H9 (cell line): ENCODE measurements around the gene EIF4E1B. TPM values are rescaled to one million over a fixed set of nuclear protein-coding genes. Genes with fewer than 3 reads are reported as not detected.

Experiments
- DNase-seq: peaks from one replicate; pipeline ENCODE4 v3.0.0-alpha.2; 2017
- H2AFZ ChIP-seq: one replicate; pipeline ENCODE4 v1.6.1; 2013; ENCODE audit warnings: mild to moderate bottlenecking, low read length, control low read depth, moderate library complexity
- H2AK5ac ChIP-seq: 2 replicates; pipeline ENCODE4 v1.6.1; 2013; ENCODE audit warnings: low read length, control low read depth, mixed read lengths; ENCODE audit not compliant: insufficient read length
- H2BK120ac ChIP-seq: one replicate; pipeline ENCODE4 v1.6.1; 2013; ENCODE audit warnings: low read depth, mild to moderate bottlenecking, low read length, control low read depth, inconsistent platforms; ENCODE audit not compliant: poor library complexity, severe bottlenecking
- H2BK12ac ChIP-seq: 2 replicates; pipeline ENCODE4 v1.6.1; 2013; ENCODE audit warnings: low read length, control low read depth, mixed read lengths, low read depth; ENCODE audit not compliant: insufficient read length
- H2BK15ac ChIP-seq: 2 replicates; pipeline ENCODE4 v1.6.1; 2013; ENCODE audit warnings: low read depth, low read length, control low read depth
- H2BK20ac ChIP-seq: one replicate; pipeline ENCODE4 v1.6.1; 2013; ENCODE audit warnings: low read depth, mild to moderate bottlenecking, low read length, control low read depth, inconsistent platforms; ENCODE audit not compliant: poor library complexity, severe bottlenecking
- H2BK5ac ChIP-seq: 2 replicates; pipeline ENCODE4 v1.6.1; 2013; ENCODE audit warnings: low read length, control low read depth, mixed read lengths; ENCODE audit not compliant: insufficient read length
- H3K14ac ChIP-seq: 2 replicates; pipeline ENCODE4 v1.6.1; 2013; ENCODE audit warnings: low read length, control low read depth; ENCODE audit not compliant: insufficient read depth
- H3K18ac ChIP-seq: 2 replicates; pipeline ENCODE4 v1.6.1; 2013; ENCODE audit warnings: low read depth, mild to moderate bottlenecking, mixed read lengths, low read length, control low read depth; ENCODE audit not compliant: insufficient read length
- H3K23ac ChIP-seq: 2 replicates; pipeline ENCODE4 v1.6.1; 2013; ENCODE audit warnings: low read length, control low read depth, mixed read lengths, low read depth; ENCODE audit not compliant: insufficient read length
- H3K23me2 ChIP-seq: 2 replicates; pipeline ENCODE4 v1.6.1; 2013; ENCODE audit warnings: low read depth, mild to moderate bottlenecking, mixed read lengths, low read length, control low read depth; ENCODE audit not compliant: insufficient read length, poor library complexity, severe bottlenecking
- H3K27ac ChIP-seq: 2 replicates; pipeline ENCODE4 v1.5.1; 2013; ENCODE audit warnings: low read length, control low read depth, mixed read lengths, low read depth; ENCODE audit not compliant: insufficient read length
- H3K27me3 ChIP-seq: 2 replicates; pipeline ENCODE4 v1.6.1; 2013; ENCODE audit warnings: low read length, control low read depth, inconsistent platforms; ENCODE audit not compliant: insufficient read depth
- H3K4ac ChIP-seq: 2 replicates; pipeline ENCODE4 v1.6.1; 2013; ENCODE audit warnings: low read depth, mild to moderate bottlenecking, control low read depth, inconsistent platforms, low read length, moderate library complexity
- H3K4me1 ChIP-seq: 2 replicates; pipeline ENCODE4 v1.6.1; 2013; ENCODE audit warnings: low read length, control low read depth, inconsistent platforms; ENCODE audit not compliant: insufficient read depth
- H3K4me2 ChIP-seq: 2 replicates; pipeline ENCODE4 v1.6.1; 2013; ENCODE audit warnings: low read length, control low read depth, mixed read lengths; ENCODE audit not compliant: insufficient read length, insufficient read depth
- H3K56ac ChIP-seq: 2 replicates; pipeline ENCODE4 v1.6.1; 2013; ENCODE audit warnings: low read depth, mild to moderate bottlenecking, mixed read lengths, low read length, control low read depth; ENCODE audit not compliant: insufficient read length
- H3K79me1 ChIP-seq: 2 replicates; pipeline ENCODE4 v1.6.1; 2013; ENCODE audit warnings: low read depth, mild to moderate bottlenecking, moderate library complexity, low read length, control low read depth, inconsistent platforms; ENCODE audit not compliant: insufficient read depth, poor library complexity, severe bottlenecking
- H3K79me2 ChIP-seq: 2 replicates; pipeline ENCODE4 v1.6.1; 2013; ENCODE audit warnings: low read length, control low read depth, inconsistent platforms; ENCODE audit not compliant: insufficient read depth
- H3K9ac ChIP-seq: 2 replicates; pipeline ENCODE4 v1.6.1; 2013; ENCODE audit warnings: low read length, control low read depth, mixed read lengths; ENCODE audit not compliant: insufficient read length; ENCODE audit errors: extremely low read depth
- H3K9me3 ChIP-seq: one replicate; pipeline ENCODE4 v1.6.1; 2013; ENCODE audit warnings: low read depth, low read length, inconsistent platforms; ENCODE audit not compliant: control insufficient read depth
- H3T11ph ChIP-seq: one replicate; pipeline ENCODE4 v1.6.1; 2013; ENCODE audit warnings: mild to moderate bottlenecking, low read length, control low read depth, inconsistent platforms
- H4K20me1 ChIP-seq: one replicate; pipeline ENCODE4 v1.6.1; 2013; ENCODE audit not compliant: control insufficient read depth, insufficient read length, insufficient read depth
- H4K5ac ChIP-seq: 2 replicates; pipeline ENCODE4 v1.6.1; 2013; ENCODE audit warnings: low read depth, mild to moderate bottlenecking, mixed read lengths, low read length, control low read depth; ENCODE audit not compliant: insufficient read length
- H4K8ac ChIP-seq: replicated peaks from 2 replicates; pipeline ENCODE4 v1.6.1; 2013; ENCODE audit warnings: low read length, control low read depth, mixed read lengths, low read depth; ENCODE audit not compliant: insufficient read length
- H4K91ac ChIP-seq: 2 replicates; pipeline ENCODE4 v1.6.1; 2013; ENCODE audit warnings: low read depth, mild to moderate bottlenecking, moderate library complexity, mixed read lengths, low read length, control low read depth; ENCODE audit not compliant: insufficient read length
- H3K27ac Mint-ChIP-seq, 3 experiments: 2 replicates in 2 of 3; 3 replicates in 1 of 3; pipeline ENCODE4 v1.8.0; 2020 to 2021; ENCODE audit warnings: mixed read lengths in 3 of 3, mild to moderate bottlenecking in 1 of 3, moderate library complexity in 1 of 3
- H3K27me3 Mint-ChIP-seq: 2 replicates; pipeline ENCODE4 v1.8.0; 2021; ENCODE audit warnings: low read depth, mild to moderate bottlenecking, moderate library complexity, mixed read lengths
- H3K36me3 Mint-ChIP-seq, 3 experiments: 2 replicates in 2 of 3; 3 replicates in 1 of 3; pipeline ENCODE4 v1.8.0; 2020 to 2021; ENCODE audit warnings: low read depth in 3 of 3, mixed read lengths in 3 of 3; ENCODE audit not compliant: insufficient read depth in 1 of 3
- H3K4me1 Mint-ChIP-seq, 2 experiments: 2 replicates each; pipeline ENCODE4 v1.8.0; 2020; ENCODE audit warnings: mixed read lengths in 2 of 2
- H3K4me3 Mint-ChIP-seq, 2 experiments: 2 replicates in 1 of 2; 3 replicates in 1 of 2; pipeline ENCODE4 v1.8.0; 2020 to 2021; ENCODE audit warnings: mild to moderate bottlenecking in 2 of 2, mixed read lengths in 2 of 2, moderate library complexity in 1 of 2
- H3K9me3 Mint-ChIP-seq, 2 experiments: 2 replicates in 1 of 2; 3 replicates in 1 of 2; pipeline ENCODE4 v1.8.0; 2020; ENCODE audit warnings: mild to moderate bottlenecking in 2 of 2, mixed read lengths in 2 of 2, moderate library complexity in 1 of 2
- WGBS: extraction: QIAGEN DNeasy Blood & Tissue Kit; methylation state at CpG from one replicate; pipeline ENCODE4 v1.1.7; 2013; ENCODE audit warnings: missing lambda C conversion rate, low lambda C conversion rate, mixed read lengths; ENCODE audit not compliant: insufficient read length; ENCODE audit errors: extremely low coverage; 5-methylcytosine and 5-hydroxymethylcytosine counted together
- total RNA-seq: library from RNA; stranded (reverse); gene quantifications from 2 replicates; pipeline ENCODE4 v1.2.1, GENCODE V29; 2021
- TF ChIP-seq, protein P1 (sequence below): fragments of 200-600 bp; sonication (generic); conservative IDR thresholded peaks from 3 replicates; pipeline ENCODE4 v1.8.0; 2021; ENCODE audit warnings: antibody characterized with exemption, mild to moderate bottlenecking

Gene EIF4E1B
- total RNA-seq, 1 experiment from 2014 or later, result 1.3 TPM

DNA sequence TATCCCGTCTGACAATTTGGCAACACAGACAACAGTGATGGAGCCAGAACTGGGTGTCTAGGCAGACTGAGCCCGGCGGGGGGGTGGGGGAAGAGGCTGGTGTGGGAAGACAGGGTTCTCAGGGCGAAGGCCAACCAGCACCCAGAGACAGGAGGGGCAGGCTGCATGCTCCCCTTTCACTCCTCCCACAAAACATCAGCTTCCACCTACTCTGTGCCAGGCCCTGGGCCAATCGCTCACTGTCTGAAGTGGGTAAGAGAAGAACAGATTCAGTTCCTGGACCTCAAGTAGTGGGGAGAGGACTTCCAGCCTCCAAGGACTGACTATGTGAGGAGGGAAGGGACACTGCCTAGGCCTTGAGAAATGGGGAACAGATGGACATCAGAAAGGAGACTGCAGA is 2.9 kb upstream of the EIF4E1B start:
- Histone ChIP-seq H3K14ac (no peak overlapping the region), H3K9ac (no peak overlapping the region), H3K27me3 (peaks cover 6% of the 10 kb centered on the region; the same call in 1 of the 2 replicates), H2BK15ac (no peak overlapping the region), H3K4me2 (no peak overlapping the region), H4K20me1 (no peaks in the 10 kb centered on the region), H3K9me3 (no peaks in the 10 kb centered on the region), H2BK20ac (no peak overlapping the region), H3K79me1 (no peaks in the 10 kb centered on the region), H4K91ac (no peak overlapping the region), H3K23me2 (peaks cover 8% of the 10 kb centered on the region), H2BK5ac (no peak overlapping the region), H3K18ac (no peak overlapping the region), H2BK120ac (no peak overlapping the region), H3K4ac (no peak overlapping the region), H3K79me2 (no peaks in the 10 kb centered on the region), H2BK12ac (no peak overlapping the region), H3T11ph (no peak overlapping the region), H2AK5ac (no peak overlapping the region), H4K8ac (no peak overlapping the region), H4K5ac (no peak overlapping the region), H3K23ac (no peak overlapping the region), H3K56ac (no peak overlapping the region), H2AFZ (no peak overlapping the region), H3K4me1 (no peaks in the 10 kb centered on the region), H3K27ac (no peak overlapping the region)
- peaks cover 11 to 32% of the 10 kb centered on the region in 2 experiments for H3K4me1 Mint-ChIP-seq
- TF ChIP-seq, protein P1, sequence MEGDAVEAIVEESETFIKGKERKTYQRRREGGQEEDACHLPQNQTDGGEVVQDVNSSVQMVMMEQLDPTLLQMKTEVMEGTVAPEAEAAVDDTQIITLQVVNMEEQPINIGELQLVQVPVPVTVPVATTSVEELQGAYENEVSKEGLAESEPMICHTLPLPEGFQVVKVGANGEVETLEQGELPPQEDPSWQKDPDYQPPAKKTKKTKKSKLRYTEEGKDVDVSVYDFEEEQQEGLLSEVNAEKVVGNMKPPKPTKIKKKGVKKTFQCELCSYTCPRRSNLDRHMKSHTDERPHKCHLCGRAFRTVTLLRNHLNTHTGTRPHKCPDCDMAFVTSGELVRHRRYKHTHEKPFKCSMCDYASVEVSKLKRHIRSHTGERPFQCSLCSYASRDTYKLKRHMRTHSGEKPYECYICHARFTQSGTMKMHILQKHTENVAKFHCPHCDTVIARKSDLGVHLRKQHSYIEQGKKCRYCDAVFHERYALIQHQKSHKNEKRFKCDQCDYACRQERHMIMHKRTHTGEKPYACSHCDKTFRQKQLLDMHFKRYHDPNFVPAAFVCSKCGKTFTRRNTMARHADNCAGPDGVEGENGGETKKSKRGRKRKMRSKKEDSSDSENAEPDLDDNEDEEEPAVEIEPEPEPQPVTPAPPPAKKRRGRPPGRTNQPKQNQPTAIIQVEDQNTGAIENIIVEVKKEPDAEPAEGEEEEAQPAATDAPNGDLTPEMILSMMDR, result no peak
- no peak overlapping the region; a peak in 1 of 5 replicates for H3K4me3 Mint-ChIP-seq
- peaks cover 76% of the 10 kb centered on the region for H3K27me3 Mint-ChIP-seq
- H3K9me3 Mint-ChIP-seq, result no peaks in the 10 kb centered on the region; a peak in 1 of 5 replicates
- no CpG with 5 or more reads among the region's 5 CpGs for WGBS
- no peaks in the 10 kb centered on the region; a peak in 1 of 7 replicates for H3K36me3 Mint-ChIP-seq
- no peak for DNase-seq
- H3K27ac Mint-ChIP-seq, result no peak overlapping the region
